Fibroblast of mammary gland (primary cell): ENCODE results near the gene PTGES.

ENCODE experiments used
- DNase-seq: peaks from one replicate; pipeline ENCODE4 v3.0.0-alpha.2; 2010; ENCODE audit warnings: low read depth
- H3K4me3 ChIP-seq: 2 replicates; pipeline ENCODE4 v1.5.1; 2011; ENCODE audit warnings: low read depth, mild to moderate bottlenecking, low read length, moderate library complexity; ENCODE audit not compliant: control insufficient read depth
- TF ChIP-seq, protein P1 (sequence below): conservative IDR thresholded peaks from 2 replicates; pipeline ENCODE4 v1.5.1; 2011; ENCODE audit warnings: low read depth, low read length, inconsistent platforms; ENCODE audit not compliant: control insufficient read depth, insufficient read depth

Gene PTGES

DNA sequence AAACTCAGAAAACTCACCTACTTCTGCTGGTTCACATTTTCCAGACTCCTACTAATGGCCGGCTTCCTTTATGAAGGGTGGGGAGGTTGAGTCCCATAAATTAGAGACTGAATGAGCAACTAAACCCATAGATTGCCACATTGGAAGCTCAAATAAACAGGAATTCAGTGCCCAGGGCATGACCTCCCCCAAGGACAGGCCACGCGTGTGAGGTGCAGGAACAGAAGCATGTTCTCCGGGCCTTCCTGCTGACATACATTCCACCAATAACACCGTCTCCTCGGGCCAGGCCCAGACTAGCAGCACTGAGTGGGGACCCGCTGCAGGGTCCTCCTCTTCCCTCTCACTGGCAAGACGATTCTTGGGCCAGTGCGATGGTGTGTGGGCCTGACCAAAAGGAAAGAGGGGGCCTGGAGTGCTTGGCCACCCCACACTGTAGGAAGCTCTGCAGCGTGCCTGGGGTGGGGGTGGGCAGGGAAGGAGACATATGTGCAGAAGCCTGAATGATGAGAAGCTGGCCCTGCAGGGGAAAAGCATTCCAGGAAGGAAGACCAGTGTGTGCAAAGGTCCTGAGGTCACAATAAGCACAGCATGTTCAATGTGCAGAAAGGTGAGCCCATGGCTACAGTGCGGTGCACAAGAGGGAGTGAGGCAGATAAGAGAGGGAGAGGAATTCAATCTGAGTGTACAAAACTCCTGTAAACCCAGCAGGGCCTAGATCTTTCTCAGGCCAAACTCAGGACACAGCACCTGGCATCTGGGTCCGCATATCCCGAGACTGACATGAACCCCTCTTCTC, 12.0 kb downstream of the PTGES start:
- TF ChIP-seq, protein P1, sequence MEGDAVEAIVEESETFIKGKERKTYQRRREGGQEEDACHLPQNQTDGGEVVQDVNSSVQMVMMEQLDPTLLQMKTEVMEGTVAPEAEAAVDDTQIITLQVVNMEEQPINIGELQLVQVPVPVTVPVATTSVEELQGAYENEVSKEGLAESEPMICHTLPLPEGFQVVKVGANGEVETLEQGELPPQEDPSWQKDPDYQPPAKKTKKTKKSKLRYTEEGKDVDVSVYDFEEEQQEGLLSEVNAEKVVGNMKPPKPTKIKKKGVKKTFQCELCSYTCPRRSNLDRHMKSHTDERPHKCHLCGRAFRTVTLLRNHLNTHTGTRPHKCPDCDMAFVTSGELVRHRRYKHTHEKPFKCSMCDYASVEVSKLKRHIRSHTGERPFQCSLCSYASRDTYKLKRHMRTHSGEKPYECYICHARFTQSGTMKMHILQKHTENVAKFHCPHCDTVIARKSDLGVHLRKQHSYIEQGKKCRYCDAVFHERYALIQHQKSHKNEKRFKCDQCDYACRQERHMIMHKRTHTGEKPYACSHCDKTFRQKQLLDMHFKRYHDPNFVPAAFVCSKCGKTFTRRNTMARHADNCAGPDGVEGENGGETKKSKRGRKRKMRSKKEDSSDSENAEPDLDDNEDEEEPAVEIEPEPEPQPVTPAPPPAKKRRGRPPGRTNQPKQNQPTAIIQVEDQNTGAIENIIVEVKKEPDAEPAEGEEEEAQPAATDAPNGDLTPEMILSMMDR = no peak
- no peak overlapping the region for H3K4me3 ChIP-seq
- DNase-seq = no peak

DNA sequence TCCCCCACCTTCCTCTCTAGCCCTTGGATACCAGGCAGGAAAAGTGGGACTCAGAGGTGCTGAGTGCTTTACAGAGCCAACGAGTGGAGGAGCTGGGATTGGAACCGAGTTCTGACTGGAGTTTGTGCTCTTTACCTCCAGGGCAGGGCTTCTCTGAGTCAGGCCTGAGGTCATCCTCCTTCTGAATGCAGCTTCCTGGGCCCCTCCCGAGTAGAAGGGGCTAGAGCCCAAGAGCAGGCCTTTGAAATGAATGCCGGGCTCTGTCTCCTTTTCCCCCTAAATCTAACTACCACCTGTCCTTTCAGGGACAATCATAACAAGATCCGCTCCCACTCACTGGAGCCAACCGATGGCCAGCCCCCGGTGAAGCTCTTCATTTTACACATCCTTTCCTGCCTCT, 12.7 kb downstream of the PTGES start:
- no peak overlapping the region for H3K4me3 ChIP-seq

DNA sequence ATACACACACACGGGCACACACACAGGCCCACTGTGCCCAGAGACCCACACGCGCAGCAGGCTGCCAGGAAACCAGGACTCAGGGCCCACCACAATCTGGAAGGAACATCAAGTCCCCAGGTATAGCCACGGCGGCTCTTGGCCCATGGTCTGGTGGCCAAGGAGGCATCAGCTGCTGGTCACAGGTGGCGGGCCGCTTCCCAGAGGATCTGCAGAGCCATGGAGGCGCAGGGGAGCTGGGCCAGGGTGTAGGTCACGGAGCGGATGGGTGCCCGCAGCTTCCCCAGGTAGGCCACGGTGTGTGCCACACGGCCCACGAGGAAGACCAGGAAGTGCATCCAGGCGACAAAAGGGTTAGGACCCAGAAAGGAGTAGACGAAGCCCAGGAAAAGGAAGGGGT, 13.4 kb downstream of the PTGES start:
- TF ChIP-seq, protein P1 = no peak
- no peak overlapping the region for H3K4me3 ChIP-seq
- DNase-seq = no peak

More for the DNA sequence above, 12.7 kb downstream of the PTGES start:
- TF ChIP-seq, protein P1 = no peak
- no peak for DNase-seq

DNA sequence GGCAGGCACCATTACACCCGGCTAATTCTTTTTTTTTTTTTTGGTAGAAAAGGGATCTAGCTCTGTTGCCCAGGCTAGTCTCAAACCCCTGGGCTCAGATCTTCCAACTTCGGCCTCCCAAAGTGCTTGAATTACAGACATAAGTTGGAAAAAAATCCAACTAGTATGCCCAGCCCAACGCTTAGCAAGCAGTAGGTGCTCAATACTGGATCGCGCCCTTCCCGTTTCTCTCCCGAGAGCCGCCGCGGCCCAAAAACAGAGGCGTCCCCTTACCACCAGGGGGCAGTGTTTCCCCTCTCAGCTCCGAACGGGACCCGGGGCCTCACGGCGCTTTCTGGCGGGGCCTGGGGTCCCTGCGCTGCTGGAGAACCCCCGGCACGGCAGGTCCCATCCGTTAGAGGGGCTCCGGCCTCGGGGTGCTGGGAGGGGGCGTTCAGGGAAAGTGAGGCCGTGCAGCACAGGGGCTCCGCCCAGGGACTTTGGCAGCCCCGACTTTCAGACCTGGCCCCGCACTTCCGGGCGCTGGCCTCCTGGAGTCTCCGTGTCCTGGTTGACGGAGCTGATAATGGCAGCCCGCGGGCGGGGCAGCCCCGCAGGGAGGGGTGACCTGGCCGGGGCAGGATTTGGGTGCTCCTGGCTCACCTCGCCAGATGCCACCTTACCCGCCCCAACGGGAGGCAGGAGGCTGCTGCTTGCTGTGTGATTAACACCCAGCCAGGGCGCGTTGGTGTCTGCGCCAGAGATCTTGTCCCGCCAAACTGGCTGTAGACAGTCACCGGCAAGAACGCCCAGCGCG, 15.2 kb downstream of the PTGES start:
- TF ChIP-seq, protein P1 = peak; percentile 78
- peak; percentile 64 for DNase-seq
- peak overlapping the region; percentile 43 for H3K4me3 ChIP-seq

- H3K4me3 ChIP-seq = no peak overlapping the region
- TF ChIP-seq, protein P1 = no peak
- no peak for DNase-seq
Observed at GRCh38 chr9:129736334-129736733, 16.5 kb downstream of the PTGES start.

DNA sequence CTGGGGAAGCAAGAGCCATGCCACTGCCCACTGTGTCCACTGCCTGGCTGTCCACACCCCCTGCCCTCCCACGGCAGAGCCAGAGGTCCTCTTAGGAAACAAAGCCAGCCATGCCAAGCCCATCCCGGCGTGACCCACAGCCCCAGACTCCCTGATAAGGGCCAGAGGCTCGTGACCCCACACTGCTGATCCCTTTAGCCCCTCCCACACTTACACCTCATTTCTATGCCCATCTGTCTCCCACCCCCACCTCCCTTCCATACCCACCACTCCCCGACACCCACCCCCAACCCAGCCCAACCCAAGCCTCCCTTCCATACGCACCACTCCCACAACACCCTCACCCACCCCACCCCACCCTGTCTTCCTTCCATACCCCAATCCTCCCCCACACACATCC, 17.3 kb downstream of the PTGES start:
- no peak for DNase-seq
- no peak overlapping the region for H3K4me3 ChIP-seq
- TF ChIP-seq, protein P1 = no peak
